Right cardiac atrium (tissue), 5 donors: ENCODE measurements around the gene SLC9A7. TPM values are rescaled to one million over a fixed set of nuclear protein-coding genes. Genes with fewer than 3 reads are reported as not detected.

ENCODE experiments used
- ATAC-seq, 2 donors: fragments of 200-7000 bp; cut with Tn5 transposase; one replicate each; pipeline versions ENCODE4 v1.8.0 to v1.9.1; 2020; ENCODE audit warnings: moderate library complexity in 2 of 2, mild to moderate bottlenecking in 1 of 2
- DNase-seq, 3 donors: peaks; one replicate each; pipeline ENCODE4 v3.0.0-alpha.2; 2020
- H3K27ac ChIP-seq: one replicate; pipeline ENCODE4 v1.5.1; 2013; ENCODE audit warnings: mild to moderate bottlenecking, low read length, control low read depth, moderate library complexity
- H3K27me3 ChIP-seq: one replicate; pipeline ENCODE4 v1.6.1; 2013; ENCODE audit not compliant: control insufficient read depth, insufficient read depth
- H3K4me1 ChIP-seq: one replicate; pipeline ENCODE4 v1.6.1; 2013; ENCODE audit warnings: low read length; ENCODE audit not compliant: control insufficient read depth, insufficient read depth
- H3K4me3 ChIP-seq: one replicate; pipeline ENCODE4 v1.5.1; 2013; ENCODE audit warnings: low read length, control low read depth
- H3K9me3 ChIP-seq: one replicate; pipeline ENCODE4 v1.6.1; 2013; ENCODE audit warnings: low read length; ENCODE audit not compliant: control insufficient read depth
- WGBS: extraction: QIAGEN DNeasy Blood & Tissue Kit; methylation state at CpG from one replicate; pipeline ENCODE4 v1.1.7; 2013; 5-methylcytosine and 5-hydroxymethylcytosine counted together
- intact Hi-C, 4 donors: fragments of 100-400 bp; cut with DNase I; formaldehyde crosslinking; loops; one replicate each; pipeline versions ENCODE4 v1.11.0 to v1.14.0; 2022 to 2023
- polyA plus RNA-seq: library from polyadenylated mRNA; stranded (reverse); fragments of 200-250 nt; gene quantifications from one replicate; pipeline ENCODE4 v1.2.3, GENCODE V29; 2013
- total RNA-seq, 4 donors: library from RNA; stranded (reverse); fragmentation: NEBNext Ultra II Directional; extraction: Animal tissue kit (Norgen Biotek cat#: 25700); gene quantifications; one replicate each; pipeline ENCODE4 v1.2.1, GENCODE V29; 2021
- donor health status: healthy with polysubstance abuse.
- donor health status: DM: no; HTN: yes; CAD: no.
- donor health status: DM: no; HTN: no; CAD: no.
- donor health status: DM: no; HTN: yes; CAD: no; lungs with severe emphysema.
- donor health status: DM: yes; HTN: yes; CAD: no.

The SLC9A7 gene
- total and polyA plus RNA-seq, 5 donors, result 1.3 to 8.7 (median 5.2) TPM

- DNase-seq (no peak), ATAC-seq (no peak)
- Histone ChIP-seq H3K27me3 (no peaks in the 10 kb centered on the region), H3K4me3 (no peak overlapping the region), H3K9me3 (no peaks in the 10 kb centered on the region), H3K4me1 (peaks cover 12% of the 10 kb centered on the region), H3K27ac (peak overlapping the region; percentile 37)
- 52% methylated on average over 3 of the region's 3 CpGs for WGBS
- intact Hi-C loops, result no loop called here
Observed at GRCh38 chrX:46582325-46582724, 176.6 kb downstream of the SLC9A7 start.

GRCh38 chrX:46580613-46581012 lies 178.3 kb downstream of the SLC9A7 start:
- H3K9me3 ChIP-seq, result no peaks in the 10 kb centered on the region
- intact Hi-C loops, result no loop called here
- H3K27me3 ChIP-seq, result no peaks in the 10 kb centered on the region
- WGBS, result 96% methylated on average over 6 of the region's 6 CpGs
- no peak for ATAC-seq
- H3K27ac ChIP-seq, result no peak overlapping the region
- DNase-seq, result no peak
- H3K4me3 ChIP-seq, result no peak overlapping the region
- peaks cover 12% of the 10 kb centered on the region for H3K4me1 ChIP-seq

- no peak for DNase-seq
- Histone ChIP-seq H3K27me3 (no peaks in the 10 kb centered on the region), H3K4me1 (peaks cover 11% of the 10 kb centered on the region), H3K27ac (no peak overlapping the region), H3K4me3 (no peak overlapping the region), H3K9me3 (no peaks in the 10 kb centered on the region)
- 100% methylated on average over 1 of the region's 1 CpG for WGBS
- intact Hi-C loops, result no loop called here
- ATAC-seq, result no peak
Observed at GRCh38 chrX:46579250-46579649, 179.7 kb downstream of the SLC9A7 start.

- Histone ChIP-seq H3K27ac (peak overlapping the region; percentile 82), H3K4me3 (peak overlapping the region; percentile 34), H3K4me1 (peaks cover 9% of the 10 kb centered on the region), H3K27me3 (no peaks in the 10 kb centered on the region), H3K9me3 (no peaks in the 10 kb centered on the region)
- DNase-seq, result no peak
- ATAC-seq, result peak in 1 of 2 donors; percentile 19
- WGBS, result 37% methylated on average over 7 of the region's 7 CpGs
- intact Hi-C loops, result no loop called here
Observed at GRCh38 chrX:46577221-46578005, 181.5 kb downstream of the SLC9A7 start.

GRCh38 chrX:46576458-46576857 lies 182.5 kb downstream of the SLC9A7 start:
- ATAC-seq, result peak; percentile 29 to 45
- intact Hi-C loops, result no loop called here
- peaks cover 9% of the 10 kb centered on the region for H3K4me1 ChIP-seq
- no peaks in the 10 kb centered on the region for H3K9me3 ChIP-seq
- H3K27me3 ChIP-seq, result no peaks in the 10 kb centered on the region
- peak overlapping the region; percentile 87 for H3K27ac ChIP-seq
- peak in 2 of 3 donors; percentile 39 to 55 for DNase-seq
- WGBS, result 27% methylated on average over 3 of the region's 3 CpGs
- H3K4me3 ChIP-seq, result peak overlapping the region; percentile 75

GRCh38 chrX:46575991-46576392 lies 182.9 kb downstream of the SLC9A7 start:
- Histone ChIP-seq H3K27ac (peak overlapping the region; percentile 87), H3K9me3 (no peaks in the 10 kb centered on the region), H3K27me3 (no peaks in the 10 kb centered on the region), H3K4me1 (peaks cover 9% of the 10 kb centered on the region), H3K4me3 (peak overlapping the region; percentile 75)
- WGBS, result 7% methylated on average over 6 of the region's 6 CpGs
- intact Hi-C loops, result no loop called here
- ATAC-seq (peak; percentile 10 to 24), DNase-seq (peak; percentile 37 to 73 (median 55))

- 14% methylated on average over 6 of the region's 6 CpGs for WGBS
- no peaks in the 10 kb centered on the region for H3K9me3 ChIP-seq
- intact Hi-C loops, result no loop called here
- peak overlapping the region; percentile 87 for H3K27ac ChIP-seq
- ATAC-seq (no peak), DNase-seq (no peak)
- H3K4me3 ChIP-seq, result peak overlapping the region; percentile 75
- peaks cover 9% of the 10 kb centered on the region for H3K4me1 ChIP-seq
- H3K27me3 ChIP-seq, result no peaks in the 10 kb centered on the region
Observed at GRCh38 chrX:46575586-46575985, 183.3 kb downstream of the SLC9A7 start.

- Histone ChIP-seq H3K9me3 (no peaks in the 10 kb centered on the region), H3K27me3 (no peaks in the 10 kb centered on the region), H3K4me1 (peaks cover 9% of the 10 kb centered on the region), H3K4me3 (peak overlapping the region; percentile 75), H3K27ac (peak overlapping the region; percentile 87)
- DNase-seq, result peak; percentile 17 to 61 (median 58)
- intact Hi-C loops, result no loop called here
- peak in 1 of 2 donors; percentile 2 for ATAC-seq
- WGBS, result under 1% methylated on average over 89 of the region's 90 CpGs
Observed at GRCh38 chrX:46574774-46575381, 184.0 kb downstream of the SLC9A7 start.

GRCh38 chrX:46573892-46574773 lies 184.8 kb downstream of the SLC9A7 start:
- peak; percentile 46 to 80 (median 79) for DNase-seq
- H3K27ac ChIP-seq, result peak overlapping the region; percentile 87
- H3K27me3 ChIP-seq, result no peaks in the 10 kb centered on the region
- intact Hi-C loops, result loop anchor here in 1 of 4 donors (2.0 kb wide), 1 partner anchor 69 kb away; no protein-coding TSS in a partner anchor
- peak; percentile 37 to 44 for ATAC-seq
- WGBS, result under 1% methylated on average over 101 of the region's 107 CpGs
- peaks cover 8% of the 10 kb centered on the region for H3K4me1 ChIP-seq
- H3K9me3 ChIP-seq, result no peaks in the 10 kb centered on the region
- peak overlapping the region; percentile 75 for H3K4me3 ChIP-seq

- WGBS, result under 1% methylated on average over 35 of the region's 35 CpGs
- DNase-seq (peak; percentile 80 to 92 (median 90)), ATAC-seq (peak; percentile 88 to 92)
- Histone ChIP-seq H3K27ac (peak within 1 kb of the TSS; percentile 87), H3K27me3 (no peaks in the 10 kb centered on the region), H3K4me3 (peak within 1 kb of the TSS; percentile 75), H3K4me1 (peaks cover 6% of the 10 kb centered on the region), H3K9me3 (no peaks in the 10 kb centered on the region)
- intact Hi-C loops, result loop anchor here in 1 of 4 donors (2.0 kb wide), 1 partner anchor 69 kb away; no protein-coding TSS in a partner anchor
Observed at GRCh38 chrX:46573331-46573891, 185.5 kb downstream of the SLC9A7 start, which contains the start of gene CHST7. TSS of gene CHST7 (plus strand) at chrX:46573765. CDS start at chrX:46573932, 167 bp downstream.
